Measurements from ENCODE around the gene THADA.

THADA gene

GRCh38 chr2:43383533-43383932, 212.3 kb downstream of the THADA start:
- FAIRE-seq: no peak

DNA sequence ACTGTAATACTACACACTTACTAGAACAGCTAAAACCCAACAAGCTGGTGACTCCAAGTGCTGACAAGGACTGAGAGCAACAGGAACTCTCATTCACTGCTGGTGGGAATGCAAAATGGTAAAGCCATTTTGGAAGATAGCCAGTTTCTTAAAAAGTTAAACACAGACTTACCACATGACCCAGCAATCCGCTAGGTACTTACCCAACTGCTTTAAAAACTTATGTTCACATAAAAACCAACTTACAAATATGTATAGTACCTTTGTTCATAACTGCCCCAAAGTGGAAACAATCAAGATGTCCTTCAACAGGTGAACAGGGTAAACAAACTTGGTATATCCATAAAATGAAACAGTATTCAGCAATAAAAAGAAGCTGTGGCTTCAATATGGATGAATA, 216.3 kb downstream of the THADA start:
- no peak for FAIRE-seq

DNA sequence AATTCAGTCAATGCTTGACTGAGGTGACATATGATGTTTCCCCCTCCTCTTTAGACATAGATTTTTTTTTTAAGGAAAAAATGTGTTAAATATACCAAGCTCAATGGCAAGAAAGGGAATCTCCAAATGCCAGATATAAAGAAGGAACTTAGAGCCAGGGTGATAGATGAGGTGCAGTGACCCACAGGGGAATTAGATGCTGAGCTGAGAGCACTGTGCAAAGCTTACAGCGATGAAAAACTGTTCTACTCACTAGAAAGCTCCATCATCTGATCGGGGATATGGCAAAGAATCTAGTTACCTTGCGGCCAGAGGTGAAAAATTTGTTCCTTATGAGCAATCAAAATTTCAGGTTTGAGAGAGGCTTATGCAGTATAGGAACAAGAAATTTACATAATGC, 218.5 kb downstream of the THADA start:
- FAIRE-seq: no peak

DNA sequence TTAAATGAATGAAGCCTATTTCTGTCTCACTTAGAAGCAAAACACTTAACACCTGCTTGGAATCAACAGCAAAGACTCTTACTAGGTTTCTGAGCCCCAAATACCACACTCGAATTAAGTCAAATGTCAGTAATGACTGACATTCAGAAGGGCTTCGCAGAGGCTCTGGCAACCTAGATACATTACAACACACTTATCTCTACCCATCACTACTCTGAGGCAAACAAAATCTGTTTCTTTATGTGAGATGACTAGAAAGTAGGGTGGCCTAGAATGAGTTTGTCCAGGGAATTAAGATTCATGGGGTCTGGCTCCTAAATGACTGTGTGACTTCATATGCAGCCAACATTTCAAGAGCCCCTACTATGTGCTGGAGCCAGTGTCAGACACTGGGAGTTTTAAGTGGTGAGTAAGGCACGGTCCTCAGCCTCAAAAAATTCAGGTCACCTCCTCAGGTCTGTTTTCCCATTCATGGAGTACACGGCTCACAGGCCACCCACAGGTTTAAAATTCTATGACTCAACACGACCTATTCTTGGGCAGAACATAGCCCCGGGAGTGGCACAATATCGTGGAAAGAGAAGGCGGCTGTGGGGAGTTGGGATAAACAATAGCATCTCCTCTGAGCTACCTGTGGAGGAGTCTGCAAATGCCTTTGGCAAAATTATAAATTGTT, 219.2 kb downstream of the THADA start:
- no peak for FAIRE-seq

- no peak for FAIRE-seq
Measured at GRCh38 chr2:43375746-43376522, 219.9 kb downstream of the THADA start.

DNA sequence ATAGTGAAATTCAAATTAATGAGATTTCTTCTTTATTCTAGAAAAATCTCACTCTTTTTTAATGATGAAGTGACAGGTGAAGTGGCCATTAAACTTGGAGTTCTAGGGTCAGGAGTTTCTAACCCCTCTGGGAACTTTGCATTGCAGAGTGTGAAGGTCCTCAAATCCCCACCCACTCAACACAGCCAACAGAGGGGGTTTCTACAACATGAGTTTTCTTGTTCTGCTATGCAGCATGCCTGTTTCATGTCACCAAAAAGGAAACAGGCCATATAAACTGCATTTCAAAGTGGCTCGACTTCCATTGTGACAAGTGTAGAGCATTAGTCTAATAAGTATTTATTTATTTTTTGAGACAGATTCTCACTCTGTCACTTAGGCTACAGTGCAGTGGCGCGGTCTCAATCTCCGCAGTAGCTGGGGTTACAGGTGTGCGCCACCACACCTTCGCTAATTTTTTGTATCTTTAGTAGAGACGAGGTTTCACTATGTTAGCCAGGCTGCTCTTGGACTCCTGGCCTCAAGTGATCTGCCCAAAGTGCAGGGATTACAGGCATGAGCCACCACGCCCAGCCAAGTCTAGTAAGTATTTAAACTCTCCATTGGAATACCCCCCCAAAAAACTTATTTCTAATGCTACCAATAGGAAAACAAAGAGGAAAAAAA, 223.3 kb downstream of the THADA start:
- no peak for FAIRE-seq

DNA sequence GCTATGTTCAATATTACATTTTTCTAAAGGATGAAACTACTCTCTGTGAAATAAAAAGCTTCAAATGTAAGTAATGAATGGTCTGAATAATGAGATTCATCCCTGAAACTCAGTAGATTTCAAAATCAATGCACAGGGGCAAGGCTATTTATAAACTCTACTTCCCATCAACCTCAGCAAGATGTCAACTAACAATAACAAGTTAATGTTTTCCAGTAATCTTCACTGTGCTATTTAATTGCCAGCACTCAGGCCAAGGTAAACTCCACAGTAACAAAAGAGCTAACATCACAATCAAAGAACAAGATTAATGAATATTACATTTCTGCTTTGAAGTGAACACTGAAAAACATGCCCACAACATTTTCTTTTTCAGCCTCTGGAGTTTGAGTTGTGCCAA, 225.1 kb downstream of the THADA start:
- FAIRE-seq: no peak

DNA sequence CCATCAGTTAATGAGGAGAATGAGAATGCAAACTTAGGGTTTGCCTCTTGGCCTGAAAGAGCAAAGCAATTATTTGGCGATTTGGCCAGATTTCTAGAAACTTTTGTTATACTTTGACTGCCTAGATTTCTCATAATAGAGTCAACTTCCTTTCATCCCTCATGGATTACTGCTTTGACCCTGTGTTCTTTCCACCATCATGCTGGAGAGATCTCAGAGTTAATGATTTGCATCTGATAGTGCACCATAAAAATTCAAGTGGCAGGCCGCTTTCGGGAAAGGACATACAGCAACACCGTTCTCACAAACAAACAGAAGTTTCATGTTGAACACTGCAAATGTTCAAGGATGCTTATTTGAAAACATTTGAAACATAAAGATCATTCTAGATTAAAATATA, 225.7 kb downstream of the THADA start:
- no peak for FAIRE-seq

GRCh38 chr2:43368483-43369385, 227.1 kb downstream of the THADA start:
- no peak for FAIRE-seq

- FAIRE-seq: no peak
Measured at GRCh38 chr2:43367012-43367782, 228.6 kb downstream of the THADA start.

- FAIRE-seq: no peak
Measured at GRCh38 chr2:43363120-43363519, 232.7 kb downstream of the THADA start.

GRCh38 chr2:43361286-43361685, 234.6 kb downstream of the THADA start:
- no peak for FAIRE-seq

DNA sequence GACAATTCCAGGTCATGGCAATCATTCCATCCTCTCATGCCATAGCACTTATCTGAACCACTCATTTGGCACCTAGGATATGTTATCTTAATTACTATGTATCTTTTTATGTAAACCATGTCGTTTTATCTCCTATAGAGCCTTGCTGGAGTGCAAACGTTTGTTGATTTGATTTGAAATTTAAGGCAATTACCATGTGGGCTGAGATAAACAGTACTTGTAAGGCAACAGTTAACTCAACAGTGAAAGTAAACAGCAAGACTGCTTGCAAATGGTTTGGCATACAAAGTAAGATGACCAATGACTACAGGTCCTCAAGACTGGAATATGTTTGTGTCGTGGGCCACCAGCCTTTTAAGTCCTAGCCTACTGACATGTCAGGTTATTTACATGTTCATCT, 235.7 kb downstream of the THADA start:
- no peak for FAIRE-seq

DNA sequence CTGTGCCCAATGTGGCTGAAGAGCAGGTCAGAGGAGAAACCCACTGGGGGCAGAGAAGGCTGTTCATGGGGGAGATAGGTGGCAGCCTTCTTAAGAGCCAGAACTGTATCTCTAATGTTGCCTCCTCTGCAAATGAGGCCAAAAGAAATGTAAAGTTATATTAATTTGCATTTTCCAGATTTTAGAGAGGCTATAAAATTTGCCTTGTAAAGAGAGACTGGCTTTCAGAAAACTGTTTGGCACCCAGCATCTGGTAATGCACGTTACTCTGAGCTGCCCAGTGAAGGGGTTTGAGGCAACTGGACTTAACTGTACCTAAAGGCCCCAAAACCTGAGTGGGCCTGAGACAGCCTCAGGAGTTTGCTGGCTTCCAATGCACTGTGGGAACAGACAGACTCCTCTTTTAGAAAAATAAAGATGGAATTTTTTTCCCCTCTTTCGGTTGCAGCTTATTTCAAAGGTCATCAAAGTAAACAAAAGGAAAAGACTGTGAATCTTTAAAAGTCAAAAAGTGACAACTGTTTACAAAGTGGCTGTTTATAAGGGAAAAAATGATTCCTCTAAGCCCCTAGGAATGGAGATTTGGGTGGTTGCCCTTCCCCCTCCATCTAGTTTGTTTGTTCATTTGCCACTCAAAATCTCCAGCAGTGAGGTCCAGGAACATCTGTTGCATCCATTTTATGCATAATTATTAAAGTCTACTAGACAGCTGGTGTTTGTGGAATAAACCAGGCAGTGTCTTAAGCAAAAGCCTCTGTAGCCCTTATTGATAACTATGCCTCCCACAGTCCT, 237.2 kb downstream of the THADA start:
- no peak for FAIRE-seq

DNA sequence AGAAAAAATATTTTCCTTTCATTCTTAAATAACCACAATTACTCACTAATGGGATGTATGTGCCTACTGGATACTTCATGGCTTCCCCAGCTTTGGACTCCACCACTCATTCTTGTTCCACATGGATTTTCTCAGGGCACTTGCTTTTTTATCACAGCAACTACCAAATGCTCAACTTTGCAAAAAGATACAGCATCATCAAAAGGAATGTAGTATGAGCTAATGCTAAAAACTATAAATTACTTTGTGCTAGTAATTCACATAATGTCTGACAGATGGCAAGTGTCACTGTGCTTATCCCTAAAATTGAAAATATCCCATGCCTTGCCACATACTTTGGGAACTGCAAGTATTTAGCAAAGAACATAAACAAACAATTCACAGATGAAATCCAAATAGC, 239.1 kb downstream of the THADA start:
- FAIRE-seq: no peak

DNA sequence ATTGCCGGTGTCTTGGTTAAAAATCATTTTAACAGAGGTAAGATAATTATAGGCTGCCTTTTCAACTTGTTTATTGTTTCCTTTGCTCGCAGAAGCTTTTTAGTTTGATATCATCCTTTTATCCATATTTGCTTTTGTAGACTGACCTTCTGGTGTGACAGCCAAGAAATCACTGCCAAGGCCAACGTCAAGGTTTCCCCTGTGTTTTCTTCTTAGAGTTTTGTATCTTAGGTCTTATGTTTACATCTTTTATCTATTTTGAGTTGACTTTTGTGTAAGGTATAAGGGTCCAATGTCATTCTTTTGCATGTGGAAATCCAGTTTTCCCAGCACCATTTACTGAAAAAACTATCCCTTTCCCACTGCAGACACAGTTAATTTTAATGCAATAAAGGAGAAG, 240.4 kb downstream of the THADA start:
- no peak for FAIRE-seq

GRCh38 chr2:43349904-43350303, 245.9 kb downstream of the THADA start:
- FAIRE-seq: no peak

DNA sequence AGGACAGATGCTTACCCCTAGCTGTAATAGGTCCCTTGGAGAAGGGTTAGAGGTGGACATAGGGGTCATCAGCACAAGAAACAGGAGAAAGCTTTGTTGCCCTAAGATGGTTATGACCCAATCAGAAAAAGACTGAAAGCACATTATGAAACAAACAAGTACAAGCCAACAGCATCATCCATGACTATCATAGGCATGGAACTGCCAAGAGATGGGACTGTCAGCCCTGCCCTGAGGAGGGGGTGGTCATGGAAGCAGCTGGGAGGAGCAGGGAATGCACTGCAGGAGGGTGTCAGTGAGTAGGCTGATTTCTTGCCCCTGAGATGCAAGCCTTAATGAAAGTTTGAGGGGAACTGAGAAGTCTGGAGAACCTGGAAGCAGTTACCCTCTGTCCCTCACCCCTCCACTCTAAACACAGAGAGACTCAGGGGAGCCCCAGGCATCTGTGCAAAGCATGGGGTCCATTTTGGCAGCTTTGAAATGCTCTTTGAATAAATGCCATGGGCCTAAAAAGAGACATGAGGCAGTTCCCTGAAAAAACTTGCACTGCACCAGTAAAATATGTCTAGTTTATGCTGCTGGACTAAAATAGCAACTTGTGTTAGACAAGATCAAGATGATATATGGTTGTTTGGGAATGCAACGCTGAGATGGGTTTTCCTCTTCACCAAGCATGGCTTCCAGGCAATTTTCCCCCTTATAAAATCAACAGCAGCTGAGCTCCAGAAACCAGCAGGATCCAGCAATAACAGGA, 246.8 kb downstream of the THADA start:
- FAIRE-seq: no peak

DNA sequence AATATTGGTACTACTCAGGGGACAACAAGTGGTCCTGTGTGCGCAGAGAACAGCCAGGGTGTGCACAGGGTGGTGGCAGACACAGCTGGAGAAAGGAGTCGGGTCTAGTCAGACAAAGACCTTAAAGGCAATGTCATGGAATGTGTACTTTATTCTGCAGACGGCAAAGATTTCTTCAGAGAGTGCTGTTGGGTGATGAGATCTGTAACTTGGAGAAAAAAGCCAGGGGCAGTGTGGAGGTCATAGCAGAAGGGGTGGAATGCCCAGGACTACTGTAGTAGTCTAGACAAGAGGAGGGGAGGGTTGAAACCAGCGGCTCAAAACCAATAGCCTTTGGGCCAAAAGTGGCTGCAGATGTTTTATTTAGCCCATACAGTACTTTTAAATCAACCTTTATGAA, 248.1 kb downstream of the THADA start:
- FAIRE-seq: no peak
